Hepatocyte (in vitro differentiated cells): ENCODE results near the gene LNX1.

ENCODE experiments used
- CTCF ChIP-seq: fragments of 200-600 bp; sonication (generic); IDR thresholded peaks from 2 replicates; pipeline ENCODE4 v1.5.1; 2016; ENCODE audit warnings: antibody characterized with exemption, mild to moderate bottlenecking; ENCODE audit not compliant: poor library complexity
- EZH2 ChIP-seq: fragments of 200-600 bp; sonication (generic); IDR thresholded peaks from 2 replicates; pipeline ENCODE4 v1.6.1; 2016; ENCODE audit warnings: antibody characterized with exemption, mild to moderate bottlenecking, borderline replicate concordance

- no peak for TF ChIP-seq CTCF
- TF ChIP-seq EZH2 = no peak
Measured at GRCh38 chr4:53582194-53582593, 9.1 kb downstream of the LNX1 start.
